GM23338 (cell line): ENCODE results near the gene ASPHD2. TPM values are rescaled to one million over a fixed set of nuclear protein-coding genes. Genes with fewer than 3 reads are reported as not detected.
A peak's percentile ranks its signal among the peaks of the same experiment; 100 is the strongest.

ENCODE experiments used
- ATAC-seq: fragments of 200-7000 bp; cut with Tn5 transposase; 3 replicates; pipeline ENCODE4 v1.9.1; 2020
- DNase-seq: peaks from one replicate; pipeline ENCODE4 v3.0.0-alpha.2; 2015; ENCODE audit warnings: low spot score
- H2AFZ ChIP-seq: fragments of 200-600 bp; sonication (generic); 2 replicates; pipeline ENCODE4 v1.8.0; 2016; ENCODE audit warnings: antibody characterized with exemption, mild to moderate bottlenecking, moderate library complexity
- H3F3A ChIP-seq: fragments of 200-600 bp; sonication (generic); replicated peaks from 2 replicates; pipeline ENCODE4 v1.8.0; 2017; ENCODE audit warnings: antibody characterized with exemption, mixed run types, low read depth
- H3K27ac ChIP-seq: fragments of 200-600 bp; sonication (generic); 2 replicates; pipeline ENCODE4 v1.6.1; 2016; ENCODE audit warnings: low read depth
- H3K27me3 ChIP-seq: fragments of 200-600 bp; sonication (generic); 2 replicates; pipeline ENCODE4 v1.8.0; 2016; ENCODE audit warnings: mild to moderate bottlenecking, mixed run types, moderate library complexity; ENCODE audit not compliant: insufficient read depth
- H3K36me3 ChIP-seq: fragments of 200-600 bp; sonication (generic); 2 replicates; pipeline ENCODE4 v1.8.0; 2016; ENCODE audit warnings: mild to moderate bottlenecking; ENCODE audit not compliant: insufficient read depth
- H3K4me1 ChIP-seq: fragments of 200-600 bp; sonication (generic); 2 replicates; pipeline ENCODE4 v1.8.0; 2016; ENCODE audit warnings: mild to moderate bottlenecking, moderate library complexity; ENCODE audit not compliant: insufficient read depth
- H3K4me2 ChIP-seq: fragments of 200-600 bp; sonication (generic); 2 replicates; pipeline ENCODE4 v1.7.1; 2017; ENCODE audit warnings: mixed run types
- H3K4me3 ChIP-seq: fragments of 200-600 bp; sonication (generic); 2 replicates; pipeline ENCODE4 v1.6.1; 2016; ENCODE audit warnings: mixed run types
- H3K79me2 ChIP-seq: fragments of 200-600 bp; sonication (generic); replicated peaks from 2 replicates; pipeline ENCODE4 v1.8.0; 2017; ENCODE audit warnings: mild to moderate bottlenecking; ENCODE audit not compliant: insufficient read depth
- H3K9me2 ChIP-seq: fragments of 200-600 bp; sonication (generic); 2 replicates; pipeline ENCODE4 v1.8.0; 2017; ENCODE audit not compliant: insufficient read depth
- H4K20me1 ChIP-seq: fragments of 200-600 bp; sonication (generic); replicated peaks from 2 replicates; pipeline ENCODE4 v1.8.0; 2017; ENCODE audit warnings: mild to moderate bottlenecking; ENCODE audit not compliant: insufficient read depth
- H3K27ac Mint-ChIP-seq: 2 replicates; pipeline ENCODE4 v1.8.0; 2020; ENCODE audit warnings: inconsistent platforms, mild to moderate bottlenecking, moderate library complexity, mixed read lengths
- H3K27me3 Mint-ChIP-seq: 3 replicates; pipeline ENCODE4 v1.8.0; 2022; ENCODE audit warnings: low read depth, mild to moderate bottlenecking, moderate library complexity, mixed read lengths, inconsistent platforms; ENCODE audit not compliant: insufficient read depth, poor library complexity
- H3K36me3 Mint-ChIP-seq: 3 replicates; pipeline ENCODE4 v1.8.0; 2021; ENCODE audit warnings: low read depth, mild to moderate bottlenecking, inconsistent platforms, moderate library complexity, mixed read lengths
- H3K4me1 Mint-ChIP-seq: 3 replicates; pipeline ENCODE4 v1.8.0; 2020; ENCODE audit warnings: mild to moderate bottlenecking, inconsistent platforms, mixed read lengths
- H3K4me3 Mint-ChIP-seq: 3 replicates; pipeline ENCODE4 v1.8.0; 2021; ENCODE audit warnings: moderate library complexity, mild to moderate bottlenecking, inconsistent platforms, mixed read lengths
- H3K9me3 Mint-ChIP-seq: 3 replicates; pipeline ENCODE4 v1.8.0; 2020; ENCODE audit warnings: moderate library complexity, mild to moderate bottlenecking, inconsistent platforms, mixed read lengths
- CREB1 ChIP-seq: fragments of 250-450 bp; sonication (Bioruptor Pico); IDR thresholded peaks from 2 replicates; pipeline ENCODE4 v1.5.0; 2020; ENCODE audit warnings: low read depth, mild to moderate bottlenecking, moderate library complexity
- CTCF ChIP-seq, 2 experiments: fragments of 200-600 bp in 1 of 2; sonication (generic) in 1 of 2; conservative IDR thresholded peaks; 2 replicates each; pipeline versions ENCODE4 v1.5.1 to v1.6.1; 2016 to 2017; ENCODE audit warnings: antibody characterized with exemption in 2 of 2, low read depth in 2 of 2, mild to moderate bottlenecking in 2 of 2, moderate library complexity in 1 of 2
- ETS1 ChIP-seq: IDR thresholded peaks from 2 replicates; pipeline ENCODE4 v1.6.1; 2016; ENCODE audit warnings: antibody characterized with exemption
- EZH2 ChIP-seq: fragments of 200-600 bp; sonication (generic); IDR thresholded peaks from one replicate; pipeline ENCODE4 v1.8.0; 2017; ENCODE audit warnings: antibody characterized with exemption, mild to moderate bottlenecking, low read depth; ENCODE audit not compliant: unreplicated experiment
- EZH2phosphoT487 ChIP-seq: fragments of 200-600 bp; sonication (generic); IDR thresholded peaks from one replicate; pipeline ENCODE4 v1.8.1; 2018; ENCODE audit warnings: antibody characterized with exemption; ENCODE audit not compliant: unreplicated experiment
- NANOG ChIP-seq: IDR thresholded peaks from 2 replicates; pipeline ENCODE4 v1.6.1; 2016; ENCODE audit warnings: antibody characterized with exemption, borderline replicate concordance
- POLR2AphosphoS5 ChIP-seq: IDR thresholded peaks from 2 replicates; pipeline ENCODE4 v1.6.1; 2016; ENCODE audit warnings: antibody characterized with exemption, low read depth
- STAT1 ChIP-seq: IDR thresholded peaks from one replicate; pipeline ENCODE4 v1.6.1; 2016; ENCODE audit warnings: antibody characterized with exemption; ENCODE audit not compliant: unreplicated experiment
- ZNF462 ChIP-seq: fragments of 250-450 bp; sonication (Bioruptor Pico); IDR thresholded peaks from 2 replicates; pipeline ENCODE4 v1.5.0; 2020; ENCODE audit warnings: mild to moderate bottlenecking, moderate library complexity
- polyA plus RNA-seq: library from polyadenylated mRNA; unstranded; fragments of >200 nt; fragmentation: Nextera tagmentation; extraction: Ambion mirVana; gene quantifications from 2 replicates; pipeline ENCODE4 v1.2.1, GENCODE V29; 2016
- total RNA-seq: library from RNA; depleted of rRNA; stranded (reverse); fragments of >200 nt; shearing (Covaris generic); gene quantifications from 2 replicates; pipeline ENCODE4 v1.2.3, GENCODE V29; 2014

ASPHD2 gene
- total and polyA plus RNA-seq, 2 experiments from 2014 or later: 6.0 to 9.3 TPM

- TF ChIP-seq EZH2phosphoT487: no peak
- no peak for TF ChIP-seq CTCF (conservative IDR thresholded peaks at IDR 0.05; ENCODE audit: low read depth in 2 of 2)
- TF ChIP-seq STAT1: no peak
- no peak for TF ChIP-seq NANOG
- no peak for TF ChIP-seq CREB1 (CRISPR knock-in tag)
- no peak for TF ChIP-seq POLR2AphosphoS5
- no peak for TF ChIP-seq ETS1
- no peak for TF ChIP-seq EZH2
Observed at GRCh38 chr22:26391623-26392022, 37.4 kb upstream of the ASPHD2 start (continued).

- no peak overlapping the region for H3K4me3 ChIP-seq
- H3K9me2 ChIP-seq: no peaks in the 10 kb centered on the region
- H2AFZ ChIP-seq: no peak overlapping the region
- no peak overlapping the region; the same call in 2 of the 3 replicates for H3K4me3 Mint-ChIP-seq
- no peaks in the 10 kb centered on the region for H3K9me3 Mint-ChIP-seq
- H3K27me3 ChIP-seq: no peaks in the 10 kb centered on the region
- H3K4me1 Mint-ChIP-seq: peaks cover 14% of the 10 kb centered on the region
- H3K79me2 ChIP-seq: no peaks in the 10 kb centered on the region
- H3F3A ChIP-seq: no peaks in the 10 kb centered on the region
- no peak overlapping the region for H3K27ac Mint-ChIP-seq
- H3K4me1 ChIP-seq: no peaks in the 10 kb centered on the region; the same call in 1 of the 2 replicates
- H3K27me3 Mint-ChIP-seq: peaks cover 6% of the 10 kb centered on the region
- ATAC-seq: peak; percentile 64
- H4K20me1 ChIP-seq: no peaks in the 10 kb centered on the region
- H3K36me3 Mint-ChIP-seq: no peaks in the 10 kb centered on the region
- H3K4me2 ChIP-seq: no peak overlapping the region
- peak; percentile 37 to 44 for TF ChIP-seq CTCF (conservative IDR thresholded peaks at IDR 0.05; ENCODE audit: low read depth in 2 of 2)
- TF ChIP-seq ZNF462: no peak
- no peaks in the 10 kb centered on the region for H3K36me3 ChIP-seq
- peak; percentile 54 for DNase-seq
- no peak overlapping the region for H3K27ac ChIP-seq
Observed at GRCh38 chr22:26393929-26394328, 35.1 kb upstream of the ASPHD2 start.
